A549 (cell line): Measurements from ENCODE around the gene C1orf35.

ENCODE experiments used
- CTCF ChIP-seq: fragments of >200 bp; sonication (Bioruptor Twin); formaldehyde crosslinking; IDR thresholded peaks from 3 replicates; pipeline ENCODE4 v1.5.1; 2016
- EP300 ChIP-seq, 2 experiments: fragments of >200 bp; sonication (Bioruptor Twin); formaldehyde crosslinking; IDR thresholded peaks; 2 replicates in 1 of 2; 3 replicates in 1 of 2; pipeline ENCODE4 v1.6.1; 2016 to 2017
- POLR2A ChIP-seq: IDR thresholded peaks from 2 replicates; pipeline ENCODE4 v1.6.1; 2012; ENCODE audit warnings: mild to moderate bottlenecking, low read length

- no peak for TF ChIP-seq CTCF
- no peak for TF ChIP-seq POLR2A
- no peak for TF ChIP-seq EP300 (IDR thresholded peaks at IDR 0.05)
Measured at GRCh38 chr1:228099331-228099732, 3.8 kb downstream of the C1orf35 start.
